Ovary (tissue), 9 donors: ENCODE measurements around the gene DPPA4. TPM values are rescaled to one million over a fixed set of nuclear protein-coding genes. Genes with fewer than 3 reads are reported as not detected.
"Not testable (repeated sequence)": the region's sequence is repeated elsewhere in the genome, so short reads cannot be mapped to it uniquely, and the experiment has no call there.

Source experiments
- DNase-seq, 5 donors: peaks; one replicate each; pipeline ENCODE4 v3.0.0-alpha.2; 2019 to 2020
- H3K27ac ChIP-seq, 2 donors: fragments of 200-600 bp; one replicate each; pipeline versions ENCODE4 v1.5.1 to v1.8.0; 2019 to 2022
- H3K27me3 ChIP-seq: fragments of 200-600 bp; one replicate; pipeline ENCODE4 v1.8.0; 2022
- H3K36me3 ChIP-seq: fragments of 200-600 bp; sonication (generic); one replicate; pipeline ENCODE4 v1.5.1; 2019
- H3K4me1 ChIP-seq: one replicate; pipeline ENCODE4 v1.8.1; 2013; ENCODE audit warnings: mild to moderate bottlenecking, moderate library complexity; ENCODE audit not compliant: insufficient read depth
- H3K4me3 ChIP-seq: fragments of 200-600 bp; sonication (generic); one replicate; pipeline ENCODE4 v1.5.1; 2017
- H3K9me3 ChIP-seq, 2 donors: fragments of 200-600 bp in 1 of 2; sonication (generic) in 1 of 2; one replicate each; pipeline versions ENCODE4 v1.5.1 to v1.8.1; 2013 to 2019; ENCODE audit warnings: mild to moderate bottlenecking in 1 of 2, moderate library complexity in 1 of 2
- CTCF ChIP-seq, 3 donors: fragments of 450-650 bp in 2 of 3; fragments of 200-600 bp in 1 of 3; IDR thresholded peaks; one replicate each; pipeline versions ENCODE4 v1.5.1 to v1.8.0; 2016 to 2022; ENCODE audit warnings: antibody characterized with exemption in 3 of 3, mild to moderate bottlenecking in 1 of 3
- EP300 ChIP-seq: sonication (generic); formaldehyde crosslinking; IDR thresholded peaks from one replicate; pipeline ENCODE4 v1.6.1; 2017; ENCODE audit warnings: antibody characterized with exemption
- POLR2A ChIP-seq: fragments of 450-650 bp; IDR thresholded peaks from one replicate; pipeline ENCODE4 v1.6.1; 2017; ENCODE audit warnings: antibody characterized with exemption, mild to moderate bottlenecking, moderate library complexity
- WGBS, 3 donors: extraction: QIAGEN DNeasy Blood & Tissue Kit in 1 of 3; methylation state at CpG; one replicate each; pipeline versions ENCODE4 v1.1.5 to v1.1.7; 2013 to 2017; 5-methylcytosine and 5-hydroxymethylcytosine counted together
- intact Hi-C, 4 donors: fragments of 100-400 bp; cut with DNase I; formaldehyde crosslinking; loops; one replicate each; pipeline versions ENCODE4 v1.11.0 to v1.15.1; 2022 to 2023
- polyA plus RNA-seq, 2 donors: library from polyadenylated mRNA; stranded (reverse); fragments of 200-250 nt in 1 of 2; fragments of 350-450 nt in 1 of 2; fragmentation: Illumina TruSeq in 1 of 2; extraction: RNeasy Lipid Tissue Mini Kit (QIAGEN cat#74804) in 1 of 2; gene quantifications; one replicate each; pipeline ENCODE4 v1.2.3, GENCODE V29; 2013 to 2014
- total RNA-seq, 7 donors: library from RNA; depleted of rRNA in 2 of 7; stranded (reverse); fragments of >200 nt in 2 of 7; fragmentation: NEBNext Ultra II Directional in 3 of 7; extraction: Animal tissue kit (Norgen Biotek cat#: 25700) in 3 of 7; gene quantifications; one replicate each; pipeline versions ENCODE4 v1.1.0 to v1.2.4, GENCODE V29; 2016 to 2023
- donor health status: DM: no; HTN: no; CAD: no; lungs with moderate emphysema.
- donor health status: DM: no; HTN: no; CAD: no.
- donor health status: Bipolar disorder and iron deficiency.
- donor health status: DM: yes; HTN: yes; CAD: no.
- donor health status: DM: no; HTN: no; CAD: no.
- donor health status: DM: yes; HTN: yes; CAD: no.

Gene DPPA4
- total and polyA plus RNA-seq, 9 donors, result 0.08 to 1.7 TPM; not detected in 7

- H3K27ac ChIP-seq, result no peak overlapping the region
- no peak overlapping the region for H3K4me3 ChIP-seq
- no peak for DNase-seq
- intact Hi-C loops, result no loop called here
- H3K9me3 ChIP-seq, result no peaks in the 10 kb centered on the region
- no peak for TF ChIP-seq EP300
- TF ChIP-seq POLR2A, result no peak
- TF ChIP-seq CTCF (IDR thresholded peaks at IDR 0.05), result no peak
- H3K27me3 ChIP-seq, result no peaks in the 10 kb centered on the region
- H3K36me3 ChIP-seq, result no peaks in the 10 kb centered on the region
- WGBS, 3 donors, result 81 to 86% (median 83%) methylated on average over 3 of the region's 3 CpGs
- no peaks in the 10 kb centered on the region for H3K4me1 ChIP-seq
These were observed 38.6 kb upstream of the DPPA4 start for GRCh38 chr3:109375975-109376374.

- intact Hi-C loops, H3K4me1 ChIP-seq, H3K4me3 ChIP-seq, H3K36me3 ChIP-seq, DNase-seq, H3K27ac ChIP-seq, H3K27me3 ChIP-seq, H3K9me3 ChIP-seq: not testable (repeated sequence)
- 93 to 94% (median 94%) methylated on average over 4 of the region's 4 CpGs for WGBS, 3 donors
These were observed 37.1 kb upstream of the DPPA4 start for GRCh38 chr3:109374434-109374833.

- TF ChIP-seq EP300 (no peak), POLR2A (no peak), CTCF (IDR thresholded peaks at IDR 0.05) (no peak)
- H3K4me3 ChIP-seq, result no peak overlapping the region
- no peaks in the 10 kb centered on the region for H3K27me3 ChIP-seq
- intact Hi-C loops, result no loop called here
- no peak overlapping the region for H3K27ac ChIP-seq
- 79 to 86% (median 82%) methylated on average over 2 of the region's 2 CpGs for WGBS, 3 donors
- no peaks in the 10 kb centered on the region for H3K36me3 ChIP-seq
- DNase-seq, result no peak
- no peaks in the 10 kb centered on the region for H3K9me3 ChIP-seq
- H3K4me1 ChIP-seq, result no peaks in the 10 kb centered on the region
These were observed 36.6 kb upstream of the DPPA4 start for GRCh38 chr3:109373933-109374332.

- no peaks in the 10 kb centered on the region for H3K9me3 ChIP-seq
- no peak overlapping the region for H3K4me3 ChIP-seq
- intact Hi-C loops, result no loop called here
- no peaks in the 10 kb centered on the region for H3K4me1 ChIP-seq
- no peak for DNase-seq
- TF ChIP-seq EP300 (no peak), CTCF (IDR thresholded peaks at IDR 0.05) (no peak), POLR2A (no peak)
- H3K36me3 ChIP-seq, result no peaks in the 10 kb centered on the region
- H3K27ac ChIP-seq, result no peak overlapping the region
- H3K27me3 ChIP-seq, result no peaks in the 10 kb centered on the region
These were observed 35.3 kb upstream of the DPPA4 start for GRCh38 chr3:109372639-109373038.

- H3K4me1 ChIP-seq, result no peaks in the 10 kb centered on the region
- intact Hi-C loops, result no loop called here
These were observed 32.2 kb upstream of the DPPA4 start for GRCh38 chr3:109369510-109369909.

More at GRCh38 chr3:109369510-109369909, 32.2 kb upstream of the DPPA4 start:
- H3K27me3 ChIP-seq, result no peaks in the 10 kb centered on the region
- TF ChIP-seq POLR2A (no peak), EP300 (no peak), CTCF (IDR thresholded peaks at IDR 0.05) (no peak)
- H3K27ac ChIP-seq, result no peak overlapping the region
- no peaks in the 10 kb centered on the region for H3K9me3 ChIP-seq
- WGBS, 3 donors, result 67 to 76% (median 75%) methylated on average over 2 of the region's 2 CpGs
- no peak overlapping the region for H3K4me3 ChIP-seq
- DNase-seq, result no peak
- no peaks in the 10 kb centered on the region for H3K36me3 ChIP-seq
